Inflammatory macrophage treated with lipopolysaccharide for 4 hours (primary cell): ENCODE results near the gene NCAPD3.
A peak's percentile ranks its signal among the peaks of the same experiment; 100 is the strongest.

Experiments
- DNase-seq: peaks from one replicate; pipeline ENCODE4 v3.0.0-alpha.2; 2020

Gene NCAPD3

DNA sequence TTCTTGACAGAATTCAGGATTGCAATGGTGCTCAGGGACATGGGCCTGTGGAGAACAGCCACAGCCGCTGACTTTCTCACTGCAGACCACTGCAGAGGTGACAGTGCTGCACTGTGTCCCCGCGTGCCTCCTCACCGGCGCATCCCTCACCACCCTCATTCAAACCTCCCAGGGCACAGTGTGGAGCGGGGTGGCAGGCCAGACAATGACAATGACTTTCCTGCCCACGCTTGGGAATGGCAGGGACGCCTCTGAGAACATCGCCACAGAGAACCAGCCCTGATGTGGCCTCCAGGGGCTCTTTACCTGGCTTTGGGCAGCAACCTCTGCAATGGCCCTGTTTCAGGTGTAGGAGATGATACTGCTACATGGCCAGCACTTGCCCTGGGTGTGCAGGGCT is 65.7 kb downstream of the NCAPD3 start:
- no peak for DNase-seq

DNA sequence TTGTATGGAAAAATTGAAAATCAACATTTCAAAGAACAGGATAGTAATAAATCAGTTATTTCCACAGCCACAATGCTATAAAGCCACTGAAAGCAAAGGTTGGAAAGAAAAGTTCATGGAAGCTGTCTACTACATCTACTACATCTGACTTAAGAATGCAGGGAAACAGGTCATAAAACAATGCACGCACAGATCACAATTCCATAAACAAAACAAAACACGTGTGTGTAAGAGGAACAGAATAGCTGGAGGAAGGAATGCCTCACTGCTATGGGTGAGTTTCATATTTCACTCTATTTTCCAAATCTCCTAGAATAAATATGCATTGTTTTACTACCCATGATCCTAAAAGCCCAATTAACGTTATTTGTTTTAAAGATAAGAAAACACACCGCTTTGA is 66.3 kb downstream of the NCAPD3 start:
- DNase-seq, result no peak

DNA sequence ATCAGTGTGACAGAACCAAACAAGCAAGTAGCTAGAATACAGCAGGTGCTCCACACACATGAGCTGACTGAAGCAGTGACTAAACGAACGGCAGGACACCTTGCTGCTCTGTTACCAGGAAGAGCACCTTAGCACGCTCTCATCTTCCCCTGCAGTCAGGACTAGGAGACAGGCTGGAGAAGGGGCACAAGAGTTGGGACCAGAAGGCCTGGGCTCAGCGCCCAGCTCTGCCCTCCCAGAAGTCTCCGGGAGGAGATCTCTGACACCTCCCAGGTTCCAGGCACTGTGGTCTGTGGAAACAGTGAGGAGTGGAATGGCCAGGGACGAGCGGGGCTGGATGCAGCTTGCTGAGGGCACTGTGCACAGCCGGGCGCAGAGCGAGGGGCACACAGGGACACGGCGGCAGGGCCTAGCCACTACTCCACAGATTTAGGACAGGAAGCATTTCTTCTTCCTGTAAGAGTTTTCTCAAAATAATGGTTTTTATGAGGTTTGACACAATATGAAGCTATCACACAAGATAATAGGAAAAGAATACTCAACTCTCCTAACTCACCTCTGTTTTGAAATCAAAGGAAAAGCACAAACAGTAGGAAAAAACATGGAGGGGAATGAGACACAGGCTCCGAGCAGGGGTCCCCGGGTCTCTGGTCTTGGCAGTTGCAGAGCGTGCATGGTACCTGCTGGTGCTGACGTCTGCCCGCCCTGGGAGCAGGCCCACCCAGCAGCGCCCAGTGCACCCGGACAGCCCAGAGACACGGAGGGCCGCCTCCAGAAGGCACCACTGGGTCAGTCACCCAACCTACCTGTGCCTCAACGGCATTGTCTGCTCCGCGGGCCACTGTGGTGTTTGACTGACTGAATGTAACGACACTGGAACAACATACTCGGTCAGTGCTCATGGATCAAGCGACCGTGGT is 67.6 kb downstream of the NCAPD3 start:
- DNase-seq, result no peak

DNA sequence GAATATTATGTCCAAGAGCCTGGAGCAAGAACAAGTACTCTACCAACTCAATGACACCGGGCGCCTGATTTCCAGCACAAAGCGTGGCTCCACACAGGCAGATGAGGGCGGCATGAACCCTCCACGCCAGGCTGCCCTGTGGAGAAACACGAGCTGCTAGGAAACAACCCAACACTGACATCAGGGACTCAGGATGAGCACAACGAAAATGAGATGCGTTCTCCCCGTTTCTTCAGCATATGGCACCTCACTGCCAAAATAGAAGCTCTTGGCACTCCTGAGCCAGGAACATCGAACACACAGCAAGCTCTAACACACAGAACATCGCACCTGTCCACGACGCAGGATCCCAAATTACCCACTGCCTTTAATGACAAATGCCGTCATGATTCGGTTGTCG is 68.3 kb downstream of the NCAPD3 start:
- DNase-seq, result no peak

DNA sequence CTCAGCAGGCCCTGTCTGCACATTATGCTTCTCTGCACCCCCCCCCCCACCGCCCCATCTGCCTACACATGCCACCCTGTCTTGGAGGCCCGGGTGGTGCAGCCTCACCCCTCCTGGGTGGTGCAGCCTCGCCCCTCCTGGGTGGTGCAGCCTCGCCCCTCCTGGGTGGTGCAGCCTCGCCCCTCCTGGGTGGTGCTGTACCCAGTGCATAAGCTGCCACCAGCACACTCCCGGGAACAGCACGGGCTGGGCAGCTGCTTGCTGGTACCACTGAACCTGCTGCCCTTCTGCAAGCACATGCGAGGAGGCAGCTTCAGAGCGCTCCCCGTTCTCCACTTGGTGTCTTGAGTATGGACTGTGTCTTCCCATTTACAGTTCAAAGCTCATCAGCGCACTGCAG is 69.3 kb downstream of the NCAPD3 start:
- no peak for DNase-seq

DNA sequence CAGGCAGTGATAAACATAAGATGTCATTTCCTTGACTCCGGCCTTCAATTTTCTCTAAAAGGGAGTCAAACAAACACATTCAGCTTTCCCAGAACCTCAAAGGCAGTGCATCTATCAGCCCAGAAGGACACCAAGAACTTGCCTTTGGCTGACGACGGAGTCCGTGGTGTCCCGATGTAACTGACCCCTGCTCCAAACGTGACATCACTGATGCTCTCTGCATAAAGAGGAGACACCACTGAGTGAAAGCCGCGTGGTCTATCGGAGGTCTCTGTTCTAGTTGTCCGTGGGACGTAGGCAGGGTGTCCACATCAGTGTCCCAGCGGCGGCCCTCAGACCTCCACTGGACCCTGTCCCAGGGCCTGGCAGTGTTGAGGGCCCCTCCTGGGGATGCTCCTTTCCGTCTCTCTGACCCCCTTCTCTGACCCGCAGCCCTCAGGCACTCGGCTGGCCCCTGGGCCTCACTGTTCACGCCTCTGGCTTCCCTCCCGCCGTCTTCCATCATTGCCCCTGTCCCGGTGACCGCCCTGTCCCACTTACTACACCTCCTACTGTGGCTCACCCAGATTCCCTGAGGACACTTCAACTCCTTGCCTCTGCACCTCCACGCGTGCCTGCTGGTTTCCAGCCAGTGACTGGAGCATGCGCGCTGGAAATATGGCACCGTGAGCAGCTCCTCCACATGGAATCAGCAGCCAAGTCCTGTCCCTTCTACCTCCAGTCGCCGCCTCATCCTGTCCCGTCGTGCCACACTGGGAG is 70.4 kb downstream of the NCAPD3 start:
- DNase-seq, result no peak

DNA sequence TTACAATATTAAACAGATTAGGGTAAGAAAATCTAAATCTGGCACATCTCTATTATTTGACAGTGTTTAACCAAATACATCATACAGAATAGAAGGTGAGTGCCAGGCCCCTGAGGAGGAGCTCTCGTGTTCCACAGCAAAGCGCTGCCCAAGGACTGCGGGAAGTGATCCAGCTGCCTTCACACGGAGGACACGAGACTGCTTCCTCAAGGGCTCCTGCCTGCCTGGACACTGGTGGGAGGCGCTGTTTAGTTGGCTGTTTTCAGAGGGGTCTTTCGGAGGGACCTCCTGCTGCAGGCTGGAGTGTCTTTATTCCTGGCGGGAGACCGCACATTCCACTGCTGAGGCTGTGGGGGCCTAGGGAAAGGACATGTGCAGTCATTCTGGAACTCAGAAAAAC is 71.1 kb downstream of the NCAPD3 start:
- DNase-seq, result no peak

DNA sequence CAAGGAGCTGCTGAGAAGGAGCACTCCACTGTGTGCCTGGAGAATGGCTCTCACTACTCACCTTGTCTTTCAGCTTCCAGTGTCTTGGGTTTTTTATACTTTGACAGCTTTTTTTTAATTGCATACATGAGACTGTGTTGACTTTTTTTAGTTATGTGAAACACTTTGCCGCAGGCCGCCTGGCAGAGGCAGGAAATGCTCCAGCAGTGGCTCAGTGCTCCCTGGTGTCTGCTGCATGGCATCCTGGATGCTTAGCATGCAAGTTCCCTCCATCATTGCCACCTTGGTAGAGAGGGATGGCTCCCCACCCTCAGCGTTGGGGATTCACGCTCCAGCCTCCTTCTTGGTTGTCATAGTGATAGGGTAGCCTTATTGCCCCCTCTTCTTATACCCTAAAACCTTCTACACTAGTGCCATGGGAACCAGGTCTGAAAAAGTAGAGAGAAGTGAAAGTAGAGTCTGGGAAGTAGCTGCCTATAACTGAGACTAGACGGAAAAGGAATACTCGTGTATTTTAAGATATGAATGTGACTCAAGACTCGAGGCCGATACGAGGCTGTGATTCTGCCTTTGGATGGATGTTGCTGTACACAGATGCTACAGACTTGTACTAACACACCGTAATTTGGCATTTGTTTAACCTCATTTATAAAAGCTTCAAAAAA is 72.6 kb downstream of the NCAPD3 start:
- DNase-seq, result no peak

DNA sequence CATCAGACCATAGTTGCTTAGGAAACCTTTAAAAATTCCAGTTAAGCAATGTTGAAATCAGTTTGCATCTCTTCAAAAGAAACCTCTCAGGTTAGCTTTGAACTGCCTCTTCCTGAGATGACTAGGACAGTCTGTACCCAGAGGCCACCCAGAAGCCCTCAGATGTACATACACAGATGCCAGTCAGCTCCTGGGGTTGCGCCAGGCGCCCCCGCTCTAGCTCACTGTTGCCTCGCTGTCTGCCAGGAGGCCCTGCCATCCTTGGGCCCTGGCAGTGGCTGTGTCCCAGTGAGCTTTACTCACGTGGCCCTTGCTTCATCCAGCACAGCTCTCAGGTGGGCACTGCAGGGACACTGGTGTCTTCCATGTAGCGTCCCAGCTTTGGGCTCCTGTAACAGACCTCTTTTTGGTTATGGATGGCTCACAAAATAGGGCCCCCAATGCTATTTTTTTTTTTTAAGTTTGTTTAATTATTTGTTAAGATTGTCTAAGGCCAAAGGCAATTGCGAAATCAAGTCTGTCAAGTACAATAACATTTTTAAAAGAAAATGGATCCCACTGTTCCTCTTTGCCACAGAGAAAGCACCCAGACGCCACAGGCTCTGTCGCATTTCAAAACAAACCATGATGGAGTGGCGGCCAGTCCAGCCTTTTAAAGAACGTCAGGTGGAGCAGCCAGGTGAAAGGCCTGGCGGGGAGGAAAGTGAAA is 73.4 kb downstream of the NCAPD3 start:
- no peak for DNase-seq

DNA sequence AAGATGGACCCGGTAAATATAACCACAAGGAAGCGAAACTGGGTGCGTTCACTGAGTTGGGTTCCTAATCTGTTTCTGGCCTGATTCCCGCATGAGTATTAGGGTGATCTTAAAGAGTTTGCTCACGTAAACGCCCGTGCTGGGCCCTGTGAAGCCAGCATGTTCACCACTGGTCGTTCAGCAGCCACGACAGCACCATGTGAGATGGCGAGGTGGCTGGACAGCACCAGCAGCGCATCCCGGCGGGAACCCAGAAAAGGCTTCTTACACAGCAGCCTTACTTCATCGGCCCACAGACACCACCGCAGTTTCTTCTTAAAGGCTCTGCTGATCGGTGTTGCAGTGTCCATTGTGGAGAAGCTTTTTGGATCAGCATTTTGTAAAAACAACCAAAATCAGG is 74.4 kb downstream of the NCAPD3 start:
- DNase-seq, result no peak

DNA sequence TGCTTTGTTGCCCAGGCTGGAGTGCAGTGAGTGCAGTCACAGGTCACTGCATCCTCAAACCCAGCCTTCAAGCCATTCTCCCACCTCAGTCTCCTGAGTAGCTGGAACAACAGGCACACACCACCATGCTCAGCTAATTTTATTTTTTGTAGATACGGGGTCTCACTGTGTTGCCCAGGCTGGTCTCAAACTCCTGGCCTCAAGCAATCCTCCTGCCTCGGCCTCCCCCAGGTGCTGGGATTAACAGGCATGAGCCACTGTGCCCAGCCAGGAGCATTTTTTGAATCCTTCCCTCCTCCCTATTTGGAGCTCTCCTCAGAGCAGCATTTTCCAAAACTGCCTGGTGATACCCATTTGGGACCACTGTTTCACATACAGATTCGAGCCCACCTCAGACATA is 77.2 kb downstream of the NCAPD3 start:
- no peak for DNase-seq

DNA sequence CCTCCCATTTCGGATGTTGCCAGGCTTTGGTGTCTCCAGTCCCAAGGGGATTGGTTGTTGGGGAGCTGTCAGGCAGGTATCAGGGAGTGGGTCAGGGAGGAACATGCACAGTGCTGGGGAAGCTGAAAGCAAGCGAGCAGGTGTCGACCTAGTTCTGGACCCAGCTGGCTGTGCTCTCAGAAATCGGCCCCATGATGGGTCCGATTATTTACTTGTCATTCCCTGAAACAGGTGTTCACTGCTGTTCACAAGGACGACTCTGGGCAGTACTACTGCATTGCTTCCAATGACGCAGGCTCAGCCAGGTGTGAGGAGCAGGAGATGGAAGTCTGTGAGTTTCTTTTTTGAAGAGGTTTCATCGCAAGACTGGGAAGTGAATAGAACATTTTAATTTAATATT is 78.1 kb downstream of the NCAPD3 start:
- DNase-seq, result no peak

DNA sequence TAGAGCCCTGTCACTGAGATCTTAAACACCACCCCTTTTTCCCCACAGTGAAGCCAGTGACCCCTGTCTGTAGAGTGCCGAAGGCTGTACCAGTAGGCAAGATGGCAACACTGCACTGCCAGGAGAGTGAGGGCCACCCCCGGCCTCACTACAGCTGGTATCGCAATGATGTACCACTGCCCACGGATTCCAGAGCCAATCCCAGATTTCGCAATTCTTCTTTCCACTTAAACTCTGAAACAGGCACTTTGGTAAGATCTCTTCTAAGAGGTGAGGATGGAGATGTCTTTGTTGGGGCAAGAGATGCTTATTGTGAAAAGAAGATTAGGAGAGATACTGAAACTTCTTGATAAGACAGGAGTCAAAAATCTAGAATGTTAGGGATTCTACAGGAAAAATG is 79.0 kb downstream of the NCAPD3 start:
- no peak for DNase-seq

DNA sequence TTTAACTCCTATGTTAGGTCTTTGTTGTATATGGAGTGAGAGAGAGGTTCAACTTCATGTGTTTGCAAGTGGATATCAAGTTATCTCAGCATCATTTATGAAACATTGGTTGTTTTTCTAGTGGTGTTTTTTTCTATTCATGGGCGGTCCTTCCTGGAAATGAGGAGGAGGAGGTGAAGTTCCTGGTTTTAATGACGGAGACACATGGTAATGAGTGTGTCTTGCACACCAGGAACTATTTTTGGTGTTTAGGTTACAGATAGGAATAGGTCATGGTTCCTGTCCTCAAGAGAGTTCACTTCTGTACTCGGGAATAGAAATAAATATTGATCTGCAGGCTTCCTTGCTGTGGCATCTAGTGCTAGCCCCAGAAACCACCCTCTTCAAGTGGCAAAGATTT is 80.0 kb downstream of the NCAPD3 start:
- no peak for DNase-seq

DNA sequence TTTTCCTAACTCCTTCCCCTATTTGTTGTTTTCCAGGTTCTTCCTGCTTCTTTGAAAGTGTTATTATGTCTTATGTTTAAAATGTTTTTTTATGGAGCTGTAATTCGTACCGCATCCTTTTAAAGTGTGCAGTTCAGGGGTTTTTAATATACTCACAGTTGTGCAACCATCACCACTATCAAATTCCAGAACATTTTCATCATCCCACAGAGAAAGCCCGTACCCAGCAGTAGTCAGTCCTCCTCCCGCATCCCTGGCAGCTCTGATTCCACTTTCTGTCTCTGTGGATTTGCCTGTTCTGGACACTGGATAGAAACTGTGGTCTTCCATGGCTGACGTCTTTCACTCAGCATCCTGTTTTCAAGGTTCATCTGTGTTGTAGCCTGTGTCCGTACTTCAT is 81.2 kb downstream of the NCAPD3 start:
- DNase-seq, result no peak

DNA sequence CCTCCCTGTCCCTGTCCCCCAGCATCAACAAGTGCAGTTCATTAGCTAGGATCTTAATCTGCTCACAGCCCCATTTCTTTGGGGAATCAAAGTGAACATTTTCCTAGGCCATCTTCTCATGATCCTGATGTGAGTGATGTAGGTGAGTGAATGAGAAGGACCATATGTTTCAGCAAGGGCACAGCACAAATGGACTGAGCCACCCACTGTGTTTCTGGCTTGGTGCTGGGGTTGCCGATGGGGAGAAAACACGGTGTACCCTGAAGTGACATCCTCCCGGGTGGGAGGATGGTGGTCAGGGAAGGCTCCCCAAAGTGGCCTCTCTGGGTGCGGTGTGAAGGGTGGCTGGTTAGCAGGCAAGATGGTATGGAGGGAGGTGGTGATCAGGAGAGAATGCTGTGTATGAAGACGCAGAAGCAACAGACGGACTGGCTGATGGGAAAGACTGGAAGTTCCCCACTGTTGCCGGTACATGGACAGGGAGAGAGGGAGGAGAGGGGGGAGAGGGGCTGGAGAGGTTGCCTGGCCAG is 82.7 kb downstream of the NCAPD3 start:
- no peak for DNase-seq

DNA sequence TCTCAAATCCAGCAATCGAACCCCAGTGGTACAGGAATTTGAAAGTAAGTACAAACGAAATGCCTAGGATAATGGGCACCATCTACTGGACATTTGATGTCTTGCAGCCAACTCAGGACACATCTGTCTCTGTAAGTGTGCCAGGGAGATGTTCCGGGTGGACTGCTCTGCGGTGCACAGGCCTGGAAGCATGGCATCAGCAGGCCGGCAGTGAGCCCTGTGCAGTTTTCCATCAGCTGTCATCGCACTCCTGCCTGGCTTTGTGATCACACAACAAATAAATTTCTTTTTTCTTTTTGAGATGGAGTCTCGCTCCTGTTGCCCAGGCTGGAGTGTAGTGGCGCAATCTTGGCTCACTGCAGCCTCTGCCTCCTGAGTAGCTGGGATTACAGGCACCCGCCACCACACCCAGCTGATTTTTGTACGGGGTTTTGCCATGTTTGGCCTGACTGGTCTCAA is 83.9 kb downstream of the NCAPD3 start:
- DNase-seq, result peak; percentile 40

DNA sequence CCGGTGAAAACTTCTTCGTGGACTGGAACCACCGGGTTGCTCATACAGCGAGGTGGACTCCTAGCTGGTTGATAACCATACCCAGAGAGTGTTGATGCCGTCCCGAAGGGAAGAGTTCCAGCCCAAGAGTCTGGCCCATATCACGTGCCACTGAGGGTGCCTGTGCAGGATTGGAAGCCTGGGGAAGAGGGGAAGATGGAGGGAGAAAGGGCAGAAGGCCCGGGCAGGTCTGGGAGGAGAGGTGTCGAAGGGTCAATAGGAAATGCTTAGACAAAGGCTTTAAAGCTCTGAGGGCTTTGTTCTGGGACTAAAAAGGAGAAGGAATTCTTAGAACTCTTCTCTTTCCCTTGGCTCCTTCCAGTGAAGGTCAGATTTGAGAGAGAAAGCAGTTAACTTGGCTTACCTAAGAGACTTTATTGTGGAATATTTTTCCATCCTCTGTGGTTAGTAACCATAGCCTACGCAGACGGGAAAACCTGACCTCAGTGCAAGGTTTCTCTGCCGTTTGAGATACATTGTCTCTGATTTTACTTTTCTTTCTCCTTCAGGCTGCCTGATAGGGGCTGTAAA is 84.4 kb downstream of the NCAPD3 start:
- DNase-seq, result no peak

DNA sequence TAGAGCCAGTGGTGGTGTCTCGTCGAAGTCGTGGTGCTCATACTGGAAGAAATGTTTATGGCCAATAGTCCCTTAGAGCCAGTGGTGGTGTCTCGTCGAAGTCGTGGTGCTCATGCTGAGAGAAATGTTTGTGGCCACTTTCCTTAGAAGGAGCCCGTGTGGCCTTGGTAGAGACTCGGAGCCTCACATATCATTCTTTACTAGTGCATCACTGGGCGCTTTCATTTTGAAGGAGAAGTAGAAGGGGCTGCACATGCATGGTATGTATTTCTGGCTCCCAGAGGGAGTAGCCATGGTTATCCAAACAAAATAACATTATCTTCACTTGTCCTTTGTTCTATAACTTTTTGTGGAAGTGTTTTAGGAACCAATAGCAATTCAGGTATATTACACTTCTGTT is 85.4 kb downstream of the NCAPD3 start:
- DNase-seq, result no peak

DNA sequence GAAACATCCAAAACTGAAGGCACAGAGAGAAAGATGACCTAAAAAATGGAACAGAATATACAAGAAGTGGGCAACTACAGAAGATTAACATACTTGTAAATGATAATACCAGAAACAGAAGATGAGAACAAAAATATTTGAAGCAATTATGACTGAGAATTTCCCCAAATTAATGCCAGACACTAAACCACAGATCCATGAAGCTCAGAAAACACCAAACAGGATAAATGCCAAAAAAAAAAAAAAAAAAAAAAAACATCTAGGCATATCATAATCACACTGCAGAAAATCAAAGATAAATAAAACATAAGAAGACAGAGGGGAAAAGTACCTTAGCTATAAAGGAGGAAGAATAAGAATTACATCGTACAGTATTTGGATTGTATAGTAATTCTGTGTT is 89.6 kb downstream of the NCAPD3 start:
- DNase-seq, result no peak

DNA sequence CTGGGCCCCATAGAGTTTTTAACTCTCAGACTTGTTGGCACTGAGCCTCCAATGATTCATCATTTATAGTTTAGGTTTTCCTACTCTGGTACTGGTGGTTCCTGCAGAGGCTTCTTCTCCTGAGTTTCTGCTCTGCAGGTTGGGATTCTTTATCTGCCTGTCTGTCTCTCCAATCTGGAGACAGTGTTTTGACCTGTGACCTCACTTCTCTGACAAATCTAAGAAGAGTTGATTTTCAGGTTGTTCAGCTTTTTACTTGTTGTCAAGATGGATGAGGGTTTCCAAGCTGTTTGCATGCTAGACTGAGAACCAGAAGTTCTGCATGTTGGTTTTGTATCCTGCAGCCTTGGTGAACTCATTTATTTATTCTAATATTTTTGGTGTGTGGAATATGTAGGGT is 91.0 kb downstream of the NCAPD3 start:
- DNase-seq, result no peak

DNA sequence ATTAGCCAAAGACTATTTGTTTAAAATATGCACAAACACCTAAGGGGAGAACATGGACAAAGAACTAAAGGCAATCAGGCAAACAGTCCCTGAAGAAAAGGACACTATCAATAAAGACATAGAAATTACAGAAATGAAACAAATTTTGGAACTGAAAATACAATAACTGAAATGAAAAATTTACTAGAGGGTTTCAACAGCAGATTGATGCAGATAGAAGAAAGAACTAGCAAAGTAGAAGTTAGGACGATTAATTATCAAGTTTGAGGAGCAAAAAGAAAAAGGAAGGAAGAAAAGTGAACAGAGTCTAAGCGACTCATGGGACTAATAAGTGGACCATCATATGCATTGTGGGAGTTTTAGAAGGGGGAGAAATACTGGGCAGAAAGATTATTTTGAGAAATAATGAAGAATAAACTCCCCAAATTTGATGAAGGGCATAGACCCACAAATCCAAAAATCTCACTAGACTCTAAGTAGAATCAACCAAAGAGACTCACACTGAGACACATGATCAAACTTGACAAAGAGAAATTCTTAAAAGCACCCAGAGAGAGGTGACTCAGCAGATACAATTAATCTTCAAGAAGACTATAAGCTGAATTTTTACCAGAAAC is 92.0 kb downstream of the NCAPD3 start:
- DNase-seq, result no peak
